LoVo (cell line): Measurements from ENCODE around the gene HLA-DOA.

ENCODE experiments used
- DNase-seq: peaks from one replicate; pipeline ENCODE4 v3.0.0-alpha.2; 2016; ENCODE audit warnings: low spot score

The HLA-DOA gene

DNA sequence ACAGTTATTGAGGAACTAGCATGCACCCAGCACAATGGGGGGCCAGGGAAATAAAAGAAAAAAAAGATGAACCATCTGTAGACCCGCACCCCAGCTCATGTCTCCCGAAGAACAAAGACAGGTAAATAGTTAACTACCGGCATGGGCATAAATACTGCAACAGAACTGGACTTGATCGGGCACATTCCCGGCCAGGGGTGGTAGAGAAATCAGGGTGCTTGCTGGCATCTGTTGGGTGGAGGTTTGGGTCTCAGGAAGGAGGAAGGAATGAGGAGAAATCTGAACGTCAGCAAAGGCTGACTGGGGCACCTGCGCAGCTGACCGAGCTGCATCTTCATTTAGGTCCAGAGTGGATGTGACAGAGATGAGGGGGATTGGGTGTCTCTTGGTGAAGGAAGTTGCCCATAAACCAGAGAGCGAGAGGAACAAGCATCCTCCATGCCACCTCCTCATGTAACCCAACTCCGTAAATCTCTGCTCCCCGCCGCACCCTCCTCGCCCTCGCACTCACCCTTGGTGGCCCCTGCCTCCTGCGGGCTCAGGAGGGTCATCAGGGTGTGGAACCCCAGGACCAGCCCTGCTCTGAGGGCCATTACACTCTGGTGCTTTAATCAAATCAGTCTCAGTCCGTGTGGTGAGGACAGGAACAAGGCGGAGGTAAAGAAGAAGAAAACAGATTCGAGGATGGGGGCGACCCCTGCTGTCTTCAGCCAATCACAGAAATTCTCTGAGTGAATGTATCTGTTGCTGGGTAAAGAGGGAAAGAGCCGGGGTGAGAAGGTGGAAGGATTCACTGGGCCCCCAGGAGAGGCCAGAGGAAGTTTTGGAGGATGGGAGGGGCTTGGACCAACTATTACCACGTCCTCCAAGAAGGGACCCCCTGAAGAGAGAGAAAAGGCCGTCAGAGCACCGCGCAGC lies at the start of gene HLA-DOA:
TSS of gene HLA-DOA (minus strand) at position 648 of the 918 bp plus-strand sequence.
- DNase-seq: no peak

DNA sequence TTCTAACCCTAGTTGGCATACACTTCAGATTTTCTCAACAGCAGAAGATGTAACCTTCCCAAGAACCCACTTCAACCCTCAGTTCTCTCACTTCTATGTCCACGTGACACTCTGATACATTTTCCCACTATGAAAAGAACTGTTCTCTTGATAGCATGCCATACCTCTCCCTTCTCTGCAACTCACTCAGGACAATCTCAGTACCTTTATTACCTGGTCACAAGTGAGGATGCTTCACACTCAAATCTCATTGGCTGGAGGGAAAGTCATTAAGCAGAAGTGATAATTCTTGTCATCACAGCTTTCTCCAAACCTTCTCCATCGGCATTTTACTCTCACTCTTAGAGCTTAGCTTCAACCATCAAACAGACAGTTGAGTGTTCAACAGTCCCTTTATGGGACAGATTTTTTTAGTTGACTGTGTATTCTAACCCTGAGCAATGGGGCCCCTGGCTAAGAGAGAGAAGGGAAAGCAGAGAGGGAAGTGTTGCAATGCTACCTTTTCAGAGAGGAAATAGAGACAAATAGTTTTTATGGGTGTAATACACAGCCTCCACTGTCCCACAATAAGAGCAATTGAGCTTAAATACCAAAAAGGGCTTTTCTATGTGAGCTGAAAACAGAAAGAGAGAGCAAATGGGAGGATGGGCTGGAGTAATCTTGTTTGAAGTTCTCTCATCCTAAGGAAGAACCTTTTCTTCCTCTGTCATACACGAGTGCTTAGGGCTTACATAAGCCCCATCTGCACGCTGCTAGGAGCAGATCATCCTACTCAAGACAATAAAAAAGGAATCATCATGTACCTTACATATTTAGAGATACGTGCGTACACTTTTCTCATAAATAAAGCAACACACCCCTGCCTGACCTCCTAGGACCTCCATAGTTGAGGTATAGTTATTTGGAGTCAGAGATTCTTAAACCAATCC lies 48.1 kb upstream of the HLA-DOA start:
- no peak for DNase-seq

DNA sequence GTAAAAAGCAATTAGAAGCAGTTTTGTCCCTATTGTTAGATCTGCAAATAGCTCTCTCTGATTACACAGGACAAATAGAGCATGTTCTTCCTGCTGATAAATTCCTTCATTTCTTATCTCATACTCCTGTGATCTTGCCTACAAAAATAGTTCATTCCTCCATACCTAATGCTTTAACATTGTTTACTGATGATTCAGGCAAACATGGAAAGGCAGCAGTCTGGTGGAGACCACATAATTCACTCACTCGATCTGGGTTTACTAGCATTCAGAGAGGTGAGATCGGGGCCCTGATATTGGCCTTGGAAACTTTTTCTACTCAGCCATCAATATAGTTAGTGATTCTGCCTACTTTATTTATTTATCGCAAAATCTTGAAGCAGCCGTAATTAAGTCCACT lies 43.8 kb upstream of the HLA-DOA start:
- no peak for DNase-seq

- DNase-seq: no peak
Observed at GRCh38 chr6:33052627-33053026, 43.2 kb upstream of the HLA-DOA start.

- DNase-seq: no peak
Observed at GRCh38 chr6:33050014-33050810, 40.8 kb upstream of the HLA-DOA start.

- DNase-seq: no peak
Observed at GRCh38 chr6:33049323-33050013, 40.1 kb upstream of the HLA-DOA start.

DNA sequence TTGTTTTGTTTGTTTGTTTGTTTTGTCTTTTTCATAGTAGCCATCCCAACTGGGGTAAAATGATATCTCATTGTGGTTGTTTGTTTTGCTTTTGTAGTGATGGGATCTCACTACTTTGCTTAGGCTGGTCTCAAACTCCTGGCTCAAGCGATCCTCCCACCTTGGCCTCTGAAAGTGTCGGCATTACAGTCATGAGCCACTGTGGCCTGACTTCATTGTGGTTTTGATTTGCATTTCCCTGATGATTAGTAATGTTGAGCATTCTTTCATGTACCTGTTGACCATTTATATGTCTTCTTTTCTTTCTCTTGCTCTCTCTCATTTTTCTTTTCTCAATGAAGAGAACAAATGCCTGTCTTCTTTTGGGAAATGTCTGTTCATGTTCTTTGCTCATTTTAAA lies 30.8 kb upstream of the HLA-DOA start:
- DNase-seq: no peak

GRCh38 chr6:33036535-33036934 lies 27.1 kb upstream of the HLA-DOA start:
- DNase-seq: no peak

DNA sequence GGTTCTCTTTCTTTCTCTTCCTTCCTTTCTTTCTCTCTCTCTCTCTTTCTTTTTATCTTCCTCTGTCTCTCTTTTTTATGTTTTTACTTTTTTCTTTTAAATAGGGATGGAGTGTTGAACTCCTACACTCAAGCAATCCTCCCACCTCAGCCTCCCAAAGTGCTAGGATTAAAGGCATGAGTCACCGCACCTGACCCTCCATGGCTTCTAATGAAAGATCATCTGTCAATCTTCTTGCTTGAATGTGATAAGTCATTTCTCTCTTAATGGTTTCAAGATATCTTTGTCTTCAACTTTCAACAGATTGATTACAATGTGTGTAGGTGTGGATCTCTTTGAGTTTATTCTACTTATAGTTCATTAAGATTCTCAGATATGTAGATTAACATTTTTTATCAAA lies 25.2 kb upstream of the HLA-DOA start:
- DNase-seq: no peak

DNA sequence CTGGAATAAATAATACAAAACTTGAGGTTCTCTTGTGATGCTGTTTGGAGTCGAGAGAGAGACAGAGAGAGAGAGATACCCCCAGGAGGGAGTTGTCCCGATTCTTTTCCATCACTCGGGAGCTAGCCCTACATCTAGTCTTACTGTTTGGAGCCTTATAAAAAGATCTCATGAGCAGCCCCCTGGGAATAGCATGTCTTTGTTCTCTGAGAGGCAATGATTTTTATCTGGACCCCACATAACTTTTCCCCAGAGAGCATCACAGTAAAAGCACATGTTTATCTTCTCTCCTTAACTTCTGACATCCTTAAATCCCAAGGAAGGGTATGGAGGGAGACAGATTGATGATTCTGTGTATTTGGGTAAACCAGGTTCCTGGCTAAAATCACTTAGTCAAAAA lies 20.9 kb upstream of the HLA-DOA start:
- DNase-seq: no peak

DNA sequence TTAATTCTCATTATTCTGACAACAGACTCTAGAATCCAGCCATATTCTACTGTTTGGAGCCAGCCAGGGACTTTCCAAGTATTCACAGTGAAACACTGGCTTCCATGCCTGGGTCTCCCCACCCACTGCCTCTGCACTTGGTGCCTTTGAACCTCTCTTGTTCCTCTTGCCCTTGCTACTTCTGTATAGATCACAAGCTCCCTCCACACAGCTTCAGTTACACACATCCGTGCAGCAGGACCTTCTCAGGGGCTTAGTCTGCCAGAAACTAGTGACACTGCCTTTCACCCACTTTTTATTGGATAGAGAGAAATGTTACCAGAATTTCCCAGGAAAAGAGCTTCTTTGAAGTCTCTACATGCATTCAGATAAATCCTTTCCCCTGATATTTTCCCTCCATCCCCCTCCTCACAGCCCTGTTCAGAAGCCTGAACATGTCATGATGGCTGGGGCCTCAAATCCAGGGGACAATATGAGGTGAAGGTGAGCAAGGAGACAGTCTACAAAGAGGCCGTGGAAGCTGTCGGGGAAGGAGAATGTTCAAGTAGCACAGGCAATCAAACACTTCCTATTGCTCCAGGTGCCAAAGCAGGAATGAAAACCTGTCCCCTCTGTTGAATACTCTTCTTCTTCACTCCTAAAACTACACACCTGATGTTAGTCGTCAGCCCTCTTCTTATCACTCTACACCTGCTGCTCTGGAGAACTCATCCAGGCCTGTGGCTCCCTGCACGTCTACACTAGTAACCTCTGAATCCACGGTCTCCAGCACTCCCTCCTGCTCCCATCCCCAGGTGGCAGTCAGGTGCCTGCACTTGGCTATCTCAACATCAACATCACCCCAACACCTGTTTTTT lies 20.2 kb upstream of the HLA-DOA start:
- DNase-seq: no peak

DNA sequence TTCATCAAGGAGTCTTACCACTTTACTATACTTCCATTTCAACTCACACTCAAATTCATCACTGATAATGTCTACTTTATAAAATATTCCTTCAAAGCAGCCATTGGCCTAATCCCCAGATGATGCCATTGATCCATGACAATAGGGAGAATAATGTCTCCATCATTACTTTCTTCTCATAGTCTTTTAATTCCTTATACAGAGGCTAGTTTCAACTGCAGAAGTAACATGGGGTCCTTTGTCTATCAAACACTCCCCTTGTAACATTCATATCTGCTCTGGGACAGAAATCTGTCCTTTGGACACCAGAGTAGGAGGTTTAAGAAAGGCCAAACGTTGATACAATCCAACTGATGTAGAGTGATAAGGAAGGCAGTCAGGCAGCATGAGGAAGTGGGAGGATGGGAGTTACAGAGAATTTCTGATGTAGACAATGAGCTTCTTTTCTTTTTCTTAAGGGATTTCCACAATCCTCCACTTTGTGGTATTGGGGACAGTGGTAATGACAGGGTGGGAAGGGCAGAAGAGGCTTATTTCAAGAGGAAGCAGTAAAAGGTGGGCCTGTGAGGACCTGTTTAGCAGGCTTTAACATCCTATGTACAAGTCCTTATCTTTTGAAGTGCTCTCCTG lies 18.9 kb upstream of the HLA-DOA start:
- DNase-seq: no peak

DNA sequence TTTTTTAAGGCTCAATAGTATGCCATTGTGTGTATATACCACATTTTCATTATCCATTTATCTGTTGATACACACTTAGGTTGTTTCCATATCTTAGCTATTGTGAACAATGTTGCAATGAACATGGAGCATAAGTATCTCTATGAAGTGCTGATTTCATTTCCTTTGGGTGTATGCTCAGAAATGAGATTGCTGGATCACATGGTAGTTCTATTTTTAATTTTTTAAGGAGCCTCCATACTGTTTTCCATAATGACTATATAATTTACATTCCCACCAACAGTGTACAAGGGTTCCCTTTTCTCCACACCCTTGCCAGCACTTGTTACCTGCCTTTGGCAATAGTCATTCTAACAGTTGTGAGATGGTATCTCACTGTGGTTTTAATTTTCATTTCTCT lies 15.1 kb upstream of the HLA-DOA start:
- no peak for DNase-seq

GRCh38 chr6:33023536-33023935 lies 14.1 kb upstream of the HLA-DOA start:
- no peak for DNase-seq

DNA sequence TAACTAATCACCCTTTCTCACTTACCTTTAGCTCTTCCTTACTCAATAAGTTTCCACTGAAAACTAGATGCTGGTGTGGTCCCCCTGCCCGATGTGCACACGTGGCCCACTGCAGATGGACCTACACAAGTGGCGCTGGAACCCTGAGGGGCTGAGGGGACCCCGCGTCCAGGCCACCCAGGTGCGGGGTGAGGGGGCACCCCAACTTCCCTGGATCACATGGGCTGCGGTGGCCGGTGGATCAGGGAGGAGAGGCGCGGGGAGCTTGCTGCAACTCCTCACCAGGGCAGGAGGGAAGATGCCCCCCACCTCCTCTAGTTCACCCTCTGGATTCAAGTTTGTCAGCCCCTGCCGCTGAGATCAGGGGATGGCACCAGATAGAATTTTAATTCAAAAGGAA lies 12.5 kb upstream of the HLA-DOA start:
- no peak for DNase-seq

- no peak for DNase-seq
Observed at GRCh38 chr6:33019372-33019771, 10.0 kb upstream of the HLA-DOA start.

DNA sequence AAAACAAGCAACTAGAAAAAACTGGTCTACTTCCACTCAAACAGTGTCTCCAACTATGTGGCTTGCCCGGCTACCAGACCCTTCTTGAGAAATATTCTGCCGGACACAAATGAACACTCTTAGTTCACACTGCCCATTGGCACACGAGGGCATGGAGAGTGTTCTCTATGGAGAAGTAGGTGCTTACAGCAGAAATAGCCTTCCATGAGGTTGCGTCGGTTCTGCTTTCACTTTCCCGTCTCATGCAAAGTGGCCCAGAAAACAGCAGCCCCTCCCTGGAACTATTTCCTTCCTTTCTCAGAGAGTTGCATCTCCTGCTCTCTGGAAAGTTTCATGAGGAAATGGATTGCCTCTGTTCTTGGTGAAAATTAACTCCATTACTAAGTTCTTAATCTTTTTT lies 9.5 kb upstream of the HLA-DOA start:
- peak; percentile 50 for DNase-seq

- no peak for DNase-seq
Observed at GRCh38 chr6:33018418-33018817, 9.0 kb upstream of the HLA-DOA start.

DNA sequence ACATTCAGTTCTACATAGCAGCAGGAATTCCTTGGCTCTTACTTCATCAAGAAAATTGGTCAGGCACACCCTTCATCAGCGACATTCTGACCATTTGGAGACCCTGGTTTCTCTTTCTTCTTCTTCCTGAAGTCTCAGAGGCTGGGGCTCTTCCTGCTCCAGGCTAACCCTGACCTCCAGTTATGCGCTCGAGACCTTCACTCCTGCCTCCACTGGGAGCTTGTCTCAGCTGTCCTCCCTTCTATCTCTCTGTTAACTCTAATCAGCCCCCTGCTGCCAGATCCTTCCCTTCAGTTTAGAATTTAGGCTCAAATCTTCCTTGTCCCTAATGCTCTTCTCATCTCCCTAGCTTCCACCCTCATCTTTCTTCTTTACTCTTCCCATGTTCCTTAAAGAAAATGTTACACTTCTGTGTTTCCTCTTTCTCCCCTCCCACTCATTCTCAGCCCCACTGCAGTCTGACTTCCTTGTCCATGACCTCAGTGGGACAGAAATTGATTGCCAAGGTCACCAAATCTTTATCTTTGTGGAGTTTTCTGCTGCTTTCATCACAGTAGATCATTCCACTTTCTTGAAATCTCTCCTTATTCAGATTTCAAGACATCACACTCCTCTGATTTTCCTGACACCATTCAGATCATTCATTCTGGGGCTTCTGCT lies 8.4 kb upstream of the HLA-DOA start:
- no peak for DNase-seq

GRCh38 chr6:33017018-33017417 lies 7.6 kb upstream of the HLA-DOA start:
- DNase-seq: no peak
